Spleen (tissue), 11 donors: ENCODE measurements around the gene CMSS1. TPM values are rescaled to one million over a fixed set of nuclear protein-coding genes. Genes with fewer than 3 reads are reported as not detected.

ENCODE experiments used
- DNase-seq: peaks from one replicate; pipeline ENCODE4 v3.0.0-alpha.2; 2020
- H3K27ac ChIP-seq, 8 donors: fragments of 200-600 bp; sonication (generic) in 7 of 8; 1 replicate in 4 of 8; 2 replicates in 4 of 8; pipeline versions ENCODE4 v1.5.0 to v1.8.0; 2016 to 2021; ENCODE audit warnings: inconsistent platforms in 4 of 8, mild to moderate bottlenecking in 4 of 8, moderate library complexity in 1 of 8
- H3K27me3 ChIP-seq, 7 donors: fragments of 200-600 bp; sonication (generic) in 6 of 7; replicated peaks in 1 of 7; 1 replicate in 4 of 7; 2 replicates in 3 of 7; pipeline versions ENCODE4 v1.5.0 to v1.8.0; 2016 to 2021; ENCODE audit warnings: inconsistent platforms in 3 of 7, mild to moderate bottlenecking in 1 of 7
- H3K36me3 ChIP-seq, 6 donors: fragments of 200-600 bp; sonication (generic) in 5 of 6; 1 replicate in 4 of 6; 2 replicates in 2 of 6; pipeline versions ENCODE4 v1.5.0 to v1.8.0; 2016 to 2021; ENCODE audit warnings: inconsistent platforms in 2 of 6
- H3K4me1 ChIP-seq, 6 donors: fragments of 200-600 bp; sonication (generic) in 5 of 6; 1 replicate in 3 of 6; 2 replicates in 3 of 6; pipeline versions ENCODE4 v1.5.0 to v1.8.0; 2016 to 2021; ENCODE audit warnings: inconsistent platforms in 3 of 6
- H3K4me3 ChIP-seq, 8 donors: fragments of 200-600 bp; sonication (generic) in 7 of 8; 1 replicate in 4 of 8; 2 replicates in 4 of 8; pipeline versions ENCODE4 v1.5.0 to v1.8.0; 2016 to 2021; ENCODE audit warnings: inconsistent platforms in 4 of 8, mild to moderate bottlenecking in 4 of 8, moderate library complexity in 2 of 8
- H3K9me3 ChIP-seq, 8 donors: fragments of 200-600 bp; sonication (generic) in 7 of 8; 1 replicate in 4 of 8; 2 replicates in 4 of 8; pipeline versions ENCODE4 v1.5.0 to v1.8.0; 2016 to 2021; ENCODE audit warnings: inconsistent platforms in 4 of 8
- CTCF ChIP-seq, 11 experiments: fragments of 200-600 bp in 7 of 11; fragments of 450-650 bp in 4 of 11; sonication (generic) in 4 of 11; IDR thresholded peaks in 8 of 11; conservative IDR thresholded peaks in 3 of 11; 1 replicate in 7 of 11; 2 replicates in 4 of 11; pipeline versions ENCODE4 v1.4.0 to v1.8.0; 2016 to 2021; ENCODE audit warnings: antibody characterized with exemption in 11 of 11, inconsistent platforms in 4 of 11, mild to moderate bottlenecking in 1 of 11
- POLR2A ChIP-seq, 3 donors: fragments of 450-650 bp; IDR thresholded peaks; one replicate each; pipeline ENCODE4 v1.5.1; 2017; ENCODE audit warnings: antibody characterized with exemption in 3 of 3, mild to moderate bottlenecking in 1 of 3
- POLR2AphosphoS5 ChIP-seq, 3 donors: sonication (generic); formaldehyde crosslinking; IDR thresholded peaks; one replicate each; pipeline ENCODE4 v1.5.1; 2017; ENCODE audit warnings: antibody characterized with exemption in 3 of 3
- WGBS, 5 donors: extraction: QIAGEN DNeasy Blood & Tissue Kit in 3 of 5; methylation state at CpG; one replicate each; pipeline versions ENCODE4 v1.1.5 to v1.1.7; 2013 to 2018; 5-methylcytosine and 5-hydroxymethylcytosine counted together
- intact Hi-C: fragments of 100-400 bp; cut with DNase I; formaldehyde crosslinking; loops from one replicate; pipeline ENCODE4 v1.15.0; 2023; ENCODE audit warnings: low total_unique reads
- polyA plus RNA-seq, 3 donors: library from polyadenylated mRNA; stranded (reverse); fragments of 200-250 nt; gene quantifications; one replicate each; pipeline ENCODE4 v1.2.1, GENCODE V29; 2013
- total RNA-seq, 7 donors: library from RNA; depleted of rRNA in 3 of 7; stranded (reverse); fragments of >200 nt in 3 of 7; fragmentation: NEBNext Ultra II Directional in 4 of 7; extraction: Animal tissue kit (Norgen Biotek cat#: 25700) in 4 of 7; gene quantifications; one replicate each; pipeline versions ENCODE4 v1.1.0 to v1.2.1, GENCODE V29; 2016 to 2021
- donor health status: healthy with polysubstance abuse.
- donor health status: DM: no; HTN: no; CAD: no; lungs with moderate emphysema.
- donor health status: DM: no; HTN: no; CAD: no.
- donor health status: Bipolar disorder and iron deficiency.
- donor health status: healthy.
- donor health status: DM: no; HTN: no; CAD: no.
- donor health status: DM: yes; HTN: yes; CAD: no.

The CMSS1 gene
- total and polyA plus RNA-seq, 10 donors = 6.9 to 30.1 (median 20.0) TPM

DNA sequence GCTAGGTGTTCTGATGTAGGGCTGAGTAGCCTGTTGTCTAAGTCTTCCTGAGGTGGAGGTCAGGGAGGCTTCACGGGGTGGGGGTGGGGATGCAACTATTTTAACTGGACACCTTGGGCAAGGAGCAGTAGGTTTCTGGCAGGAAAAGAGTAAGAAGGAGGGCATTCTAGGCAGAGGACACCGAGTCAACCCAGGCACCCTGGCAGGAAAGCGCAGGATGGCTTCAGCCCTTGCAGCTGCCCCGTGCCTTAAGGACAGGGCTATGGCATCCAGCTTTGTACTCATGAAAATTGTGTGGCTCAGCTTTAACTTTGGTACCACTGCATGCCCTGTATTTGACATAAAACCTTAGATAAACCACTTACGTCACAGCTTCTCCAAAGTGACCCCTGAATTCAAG lies 303.0 kb downstream of the CMSS1 start:
- TF ChIP-seq POLR2A (IDR thresholded peaks at IDR 0.05) (no peak), CTCF (IDR thresholded peaks at IDR 0.05 in 8 of 11, conservative IDR thresholded peaks at IDR 0.05 in 3 of 11) (no peak), POLR2AphosphoS5 (IDR thresholded peaks at IDR 0.05) (no peak)
- H3K9me3 ChIP-seq = no peaks in the 10 kb centered on the region
- H3K27ac ChIP-seq = no peak overlapping the region
- H3K4me3 ChIP-seq = no peak overlapping the region
- H3K36me3 ChIP-seq = no peaks in the 10 kb centered on the region
- intact Hi-C loops = no loop called here
- H3K4me1 ChIP-seq = peaks cover 0 to 10% (median 0%) of the 10 kb centered on the region in 6 donors
- H3K27me3 ChIP-seq = no peaks in the 10 kb centered on the region
- DNase-seq = no peak
- 94 to 99% (median 97%) methylated on average over 5 of the region's 5 CpGs for WGBS, 5 donors

DNA sequence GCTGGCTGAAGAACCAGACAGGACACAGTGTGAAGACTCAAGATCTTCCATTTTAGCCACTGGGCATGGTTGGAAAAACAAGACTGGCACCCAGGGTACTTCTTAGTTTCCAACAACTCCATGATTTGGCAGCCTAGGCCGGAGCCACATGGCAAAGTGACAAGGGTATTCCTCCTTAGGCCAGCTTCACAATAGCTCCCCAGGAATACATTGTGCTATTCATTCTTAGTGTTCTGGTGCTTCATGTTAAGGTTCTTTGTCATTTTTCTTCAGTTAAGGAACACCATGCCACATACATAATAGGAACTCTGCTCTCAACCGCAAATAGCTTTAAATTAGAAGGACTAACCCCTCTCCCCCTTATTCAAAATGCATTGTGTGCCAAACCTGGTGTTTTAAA lies 304.7 kb downstream of the CMSS1 start:
- intact Hi-C loops = no loop called here
- H3K4me3 ChIP-seq = no peak overlapping the region
- H3K4me1 ChIP-seq = peaks cover 0 to 10% (median 0%) of the 10 kb centered on the region in 6 donors
- H3K36me3 ChIP-seq = no peaks in the 10 kb centered on the region
- H3K27ac ChIP-seq = no peak overlapping the region
- H3K9me3 ChIP-seq = no peaks in the 10 kb centered on the region
- no peaks in the 10 kb centered on the region for H3K27me3 ChIP-seq
- no peak for TF ChIP-seq CTCF (IDR thresholded peaks at IDR 0.05 in 8 of 11, conservative IDR thresholded peaks at IDR 0.05 in 3 of 11)
- TF ChIP-seq POLR2A (IDR thresholded peaks at IDR 0.05) = no peak
- no peak for TF ChIP-seq POLR2AphosphoS5 (IDR thresholded peaks at IDR 0.05)
- WGBS, 5 donors = 94 to 100% (median 100%) methylated on average over 2 of the region's 2 CpGs
- no peak for DNase-seq

GRCh38 chr3:100123112-100123511 lies 305.4 kb downstream of the CMSS1 start:
- Histone ChIP-seq H3K36me3 (no peaks in the 10 kb centered on the region), H3K4me1 (peaks cover 0 to 10% (median 0%) of the 10 kb centered on the region in 6 donors), H3K9me3 (no peaks in the 10 kb centered on the region), H3K27me3 (no peaks in the 10 kb centered on the region), H3K27ac (no peak overlapping the region), H3K4me3 (no peak overlapping the region)
- 82 to 98% (median 87%) methylated on average over 4 of the region's 4 CpGs for WGBS, 5 donors
- intact Hi-C loops = no loop called here
- no peak for DNase-seq
- TF ChIP-seq CTCF (IDR thresholded peaks at IDR 0.05 in 8 of 11, conservative IDR thresholded peaks at IDR 0.05 in 3 of 11) (no peak), POLR2AphosphoS5 (IDR thresholded peaks at IDR 0.05) (no peak), POLR2A (IDR thresholded peaks at IDR 0.05) (no peak)

GRCh38 chr3:100124201-100124761 lies 306.6 kb downstream of the CMSS1 start:
- no peaks in the 10 kb centered on the region for H3K36me3 ChIP-seq
- DNase-seq = peak; percentile 72
- peaks cover 0 to 14% (median 0%) of the 10 kb centered on the region in 6 donors for H3K4me1 ChIP-seq
- H3K27ac ChIP-seq = peak overlapping the region in 4 of 8 donors; percentile 5 to 21 (median 14)
- no peaks in the 10 kb centered on the region for H3K9me3 ChIP-seq
- TF ChIP-seq POLR2AphosphoS5 (IDR thresholded peaks at IDR 0.05) = no peak
- TF ChIP-seq POLR2A (IDR thresholded peaks at IDR 0.05) = no peak
- no peak for TF ChIP-seq CTCF (IDR thresholded peaks at IDR 0.05 in 8 of 11, conservative IDR thresholded peaks at IDR 0.05 in 3 of 11)
- WGBS, 5 donors = 69 to 80% (median 72%) methylated on average over 5 of the region's 5 CpGs
- intact Hi-C loops = no loop called here
- no peak overlapping the region for H3K4me3 ChIP-seq
- no peaks in the 10 kb centered on the region for H3K27me3 ChIP-seq
